Cardiac muscle cell (in vitro differentiated cells and primary cell): Measurements from ENCODE around the gene HIVEP3. TPM values are rescaled to one million over a fixed set of nuclear protein-coding genes. Genes with fewer than 3 reads are reported as not detected.

Experiments
- DNase-seq, 2 donors: peaks; one replicate each; pipeline versions ENCODE4 v3.0.0 to v3.0.0-alpha.2; 2010 to 2017; ENCODE audit warnings: low read depth in 1 of 2, low spot score in 1 of 2
- H3K27ac ChIP-seq: fragments of 200-600 bp; sonication (generic); 2 replicates; pipeline ENCODE4 v1.5.1; 2016
- H3K27me3 ChIP-seq: fragments of 200-600 bp; sonication (generic); 2 replicates; pipeline ENCODE4 v1.6.0; 2016; ENCODE audit warnings: control low read depth
- H3K36me3 ChIP-seq: fragments of 200-600 bp; sonication (generic); 2 replicates; pipeline ENCODE4 v1.5.1; 2016; ENCODE audit warnings: control low read depth
- H3K4me1 ChIP-seq: fragments of 200-600 bp; sonication (generic); 2 replicates; pipeline ENCODE4 v1.8.1; 2017; ENCODE audit warnings: low read depth, mild to moderate bottlenecking, mixed run types
- H3K4me3 ChIP-seq: fragments of 200-600 bp; sonication (generic); 2 replicates; pipeline ENCODE4 v1.5.1; 2016; ENCODE audit warnings: mild to moderate bottlenecking
- H3K9me3 ChIP-seq: fragments of 200-600 bp; sonication (generic); 2 replicates; pipeline ENCODE4 v1.5.1; 2017; ENCODE audit warnings: low read depth, mild to moderate bottlenecking, control low read depth
- CTCF ChIP-seq: IDR thresholded peaks from 2 replicates; pipeline ENCODE4 v1.5.1; 2012; ENCODE audit warnings: low read depth, mild to moderate bottlenecking, low read length
- polyA plus RNA-seq: library from polyadenylated mRNA; unstranded; fragments of >200 nt; fragmentation: Nextera tagmentation; extraction: Ambion mirVana; gene quantifications from 2 replicates; pipeline ENCODE4 v1.2.1, GENCODE V29; 2016
- total RNA-seq: library from RNA; depleted of rRNA; stranded (reverse); fragments of >200 nt; gene quantifications from 2 replicates; pipeline ENCODE4 v1.2.3, GENCODE V29; 2016

The HIVEP3 gene
- total and polyA plus RNA-seq, 2 experiments from 2014 or later, result 0.42 to 0.62 TPM

- no peak for DNase-seq
- Histone ChIP-seq H3K4me1 (no peaks in the 10 kb centered on the region), H3K27me3 (no peaks in the 10 kb centered on the region), H3K27ac (no peak overlapping the region), H3K4me3 (no peak overlapping the region), H3K9me3 (no peaks in the 10 kb centered on the region), H3K36me3 (no peaks in the 10 kb centered on the region)
- TF ChIP-seq CTCF, result no peak
These were observed 334.8 kb downstream of the HIVEP3 start for GRCh38 chr1:41583658-41584547.

GRCh38 chr1:41582851-41583657 is 335.7 kb downstream of the HIVEP3 start:
- no peaks in the 10 kb centered on the region for H3K27me3 ChIP-seq
- H3K4me3 ChIP-seq, result no peak overlapping the region
- H3K4me1 ChIP-seq, result no peaks in the 10 kb centered on the region
- DNase-seq, result no peak
- no peaks in the 10 kb centered on the region for H3K9me3 ChIP-seq
- H3K36me3 ChIP-seq, result no peaks in the 10 kb centered on the region
- TF ChIP-seq CTCF, result no peak
- no peak overlapping the region for H3K27ac ChIP-seq

GRCh38 chr1:41582351-41582750 is 336.4 kb downstream of the HIVEP3 start:
- H3K36me3 ChIP-seq, result no peaks in the 10 kb centered on the region
- H3K27me3 ChIP-seq, result no peaks in the 10 kb centered on the region
- H3K4me1 ChIP-seq, result no peaks in the 10 kb centered on the region
- no peak overlapping the region for H3K27ac ChIP-seq
- no peak overlapping the region for H3K4me3 ChIP-seq
- no peak for DNase-seq
- H3K9me3 ChIP-seq, result no peaks in the 10 kb centered on the region
- TF ChIP-seq CTCF, result no peak

- H3K9me3 ChIP-seq, result no peaks in the 10 kb centered on the region
- H3K27me3 ChIP-seq, result no peaks in the 10 kb centered on the region
- no peak for TF ChIP-seq CTCF
- H3K27ac ChIP-seq, result no peak overlapping the region
- no peak overlapping the region for H3K4me3 ChIP-seq
- no peaks in the 10 kb centered on the region for H3K36me3 ChIP-seq
- no peak for DNase-seq
- H3K4me1 ChIP-seq, result no peaks in the 10 kb centered on the region
These were observed 336.8 kb downstream of the HIVEP3 start for GRCh38 chr1:41582004-41582325.

- H3K4me3 ChIP-seq, result no peak overlapping the region
- H3K4me1 ChIP-seq, result no peaks in the 10 kb centered on the region
- no peak overlapping the region for H3K27ac ChIP-seq
- H3K27me3 ChIP-seq, result no peaks in the 10 kb centered on the region
- H3K9me3 ChIP-seq, result no peaks in the 10 kb centered on the region
- TF ChIP-seq CTCF, result no peak
- no peaks in the 10 kb centered on the region for H3K36me3 ChIP-seq
- DNase-seq, result no peak
These were observed 337.3 kb downstream of the HIVEP3 start for GRCh38 chr1:41581216-41582003.
